HG03108 (cell line): ENCODE data around the gene KRT86.
"Not testable (repeated sequence)": the region's sequence is repeated elsewhere in the genome, so short reads cannot be mapped to it uniquely, and the experiment has no call there.

Experiments used
- ATAC-seq: cut with Tn5 transposase; IDR thresholded peaks from one replicate; pipeline ENCODE4 v1.9.1; 2021; ENCODE audit warnings: moderate library complexity; ENCODE audit not compliant: unreplicated experiment

The KRT86 gene

DNA sequence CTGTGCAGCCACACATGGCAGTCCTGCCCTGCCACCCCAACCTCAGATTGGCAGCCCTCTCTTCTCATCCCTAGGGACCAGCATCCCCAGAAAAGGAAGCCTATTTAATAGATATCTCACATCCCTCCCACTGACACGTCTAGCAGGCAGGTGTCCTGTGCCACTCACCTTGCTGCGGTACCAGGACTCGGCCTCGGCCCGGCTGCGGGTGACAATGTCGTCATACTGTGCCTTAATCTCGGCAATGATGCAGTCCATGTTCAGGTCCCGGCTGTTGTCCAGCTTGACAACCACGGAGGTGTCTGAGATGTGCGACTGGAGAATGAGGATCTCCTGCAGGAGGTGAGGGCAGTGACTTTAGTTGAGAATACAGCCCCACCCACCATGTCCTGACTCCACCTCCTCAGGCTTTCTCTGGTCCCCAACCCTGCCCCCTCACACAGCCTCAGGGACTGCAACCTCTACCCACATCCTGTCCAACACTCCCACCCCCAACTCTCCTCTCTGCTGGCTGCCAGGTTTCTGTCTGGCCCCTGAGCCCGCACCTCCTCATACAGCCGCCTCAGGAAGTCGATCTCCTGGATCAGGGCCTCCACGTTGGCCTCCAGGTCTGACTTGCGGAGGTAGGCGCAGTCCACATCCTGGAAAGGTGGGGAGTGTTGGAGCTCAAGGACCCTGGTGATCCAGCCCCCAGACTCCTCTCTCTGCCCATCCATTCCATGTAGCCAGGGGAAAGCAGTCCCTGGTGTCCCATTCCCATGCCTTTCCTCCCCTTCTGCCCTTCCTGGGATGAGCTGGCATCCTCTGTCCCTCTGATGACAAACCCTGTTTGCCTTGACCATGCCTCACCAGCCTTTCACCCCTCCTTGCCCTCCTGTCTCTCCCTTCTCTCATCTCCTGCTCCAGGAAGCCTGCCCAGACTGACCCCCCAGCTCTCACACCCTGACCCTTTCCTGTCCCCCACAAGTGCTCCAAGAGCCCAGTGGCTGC, 13.7 kb downstream of the KRT86 start:
- peak; percentile 88 for ATAC-seq

DNA sequence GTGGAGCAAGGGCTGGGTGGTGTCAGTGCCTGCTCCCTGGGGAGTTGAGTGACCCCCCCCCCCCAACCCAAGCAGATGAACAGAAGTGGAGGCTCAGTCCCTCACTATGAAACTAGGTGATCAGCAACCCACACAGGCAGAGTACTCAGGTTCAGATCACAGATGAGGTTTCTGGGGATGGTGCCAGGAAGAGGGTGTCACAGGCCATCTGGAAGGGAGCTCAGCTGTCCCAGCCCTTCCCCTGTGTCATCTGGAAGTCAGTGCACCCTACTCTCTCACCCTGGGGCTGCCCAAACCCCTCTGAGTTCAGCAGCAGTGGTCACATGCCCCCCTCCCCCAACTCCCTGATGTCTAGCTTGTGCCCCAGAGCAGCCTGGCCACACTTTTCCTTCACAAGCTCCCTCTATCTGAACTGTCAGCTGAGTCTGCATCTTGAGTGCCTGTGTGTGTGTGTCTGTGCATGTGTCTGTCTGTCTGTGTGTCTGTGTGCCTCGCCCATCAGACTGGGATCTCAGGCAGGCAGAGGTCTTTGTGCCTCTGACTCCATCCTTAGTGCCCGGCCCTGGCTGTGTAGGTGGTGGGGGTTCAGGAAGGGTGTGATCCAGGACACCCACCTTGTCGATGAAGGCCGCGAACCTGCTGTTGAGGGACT, 16.2 kb downstream of the KRT86 start:
- not testable (repeated sequence) for ATAC-seq

DNA sequence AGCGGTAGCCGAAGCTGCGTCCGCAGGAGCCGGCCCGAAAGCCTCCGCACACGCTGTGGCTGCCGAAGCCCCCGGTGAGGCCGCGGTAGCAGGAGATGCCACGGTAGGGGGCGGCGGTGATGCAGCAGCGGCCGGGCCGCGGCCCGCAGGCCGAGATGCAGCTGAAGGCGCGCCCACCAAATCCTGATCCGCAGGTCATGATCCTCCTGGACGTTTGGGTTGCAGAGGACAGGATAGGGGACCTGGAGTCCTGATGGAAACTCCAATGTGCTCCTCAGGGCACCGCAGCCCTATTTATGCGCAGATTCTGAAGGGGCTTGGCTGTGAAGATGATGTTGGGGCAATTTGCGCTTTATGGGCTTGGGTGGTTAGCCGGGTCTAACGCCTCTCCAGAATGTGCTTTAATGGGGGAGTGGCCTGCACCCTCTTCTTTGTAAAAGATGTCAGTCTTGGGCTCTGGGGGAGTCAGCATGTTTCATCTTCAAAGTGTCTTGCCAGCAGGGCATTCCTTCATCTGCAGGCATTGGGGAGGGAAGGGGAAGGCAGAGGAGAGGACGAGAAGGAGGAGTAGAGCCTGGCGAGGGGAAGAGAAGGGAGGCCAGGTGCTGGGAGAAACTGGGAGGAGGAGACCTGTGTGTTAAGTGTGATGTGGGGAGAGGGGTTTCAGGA, 17.0 kb downstream of the KRT86 start, which contains the start of gene KRT81:
KRT81 (minus strand) TSS at position 268 of the 669 bp plus-strand sequence; CDS start at position 199, 69 bp downstream.
- no peak for ATAC-seq

DNA sequence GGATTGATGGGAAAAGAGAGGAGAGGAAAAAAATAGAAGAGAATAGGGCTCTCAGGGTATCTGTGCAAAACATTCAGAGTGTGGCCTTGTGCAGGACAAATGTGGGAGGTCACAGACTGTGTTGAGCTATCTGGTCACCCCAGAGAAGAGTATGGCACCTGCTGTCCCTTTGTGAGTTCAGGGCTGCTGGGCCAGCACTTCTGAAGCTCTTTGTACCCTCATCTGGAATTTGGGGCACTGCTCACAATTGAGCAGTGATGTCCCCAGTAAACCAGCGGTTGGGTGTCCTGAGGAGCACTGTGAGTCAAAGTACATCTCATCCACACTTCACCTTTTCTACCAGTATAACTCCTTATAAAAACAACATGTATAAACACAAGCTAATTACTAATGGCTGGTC, 19.5 kb downstream of the KRT86 start:
- ATAC-seq: no peak

DNA sequence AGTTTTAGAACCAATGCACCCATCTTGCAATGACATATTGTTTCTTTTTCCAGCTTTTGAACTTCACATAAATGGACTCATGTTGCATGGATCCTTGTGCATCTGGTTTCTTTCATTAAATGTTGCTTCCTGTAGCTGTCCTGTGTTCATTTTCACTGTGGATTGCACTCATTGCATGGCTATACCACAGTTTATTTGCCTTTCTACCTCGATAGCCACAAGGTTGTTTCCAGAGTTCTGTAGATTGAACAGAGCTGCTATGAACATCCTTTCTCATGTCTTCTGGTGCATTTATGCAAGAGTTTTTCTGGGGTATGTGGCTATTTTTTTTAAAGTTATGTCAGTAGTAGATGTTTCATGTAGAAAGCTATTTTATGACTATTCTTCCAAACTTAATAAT, 20.4 kb downstream of the KRT86 start:
- no peak for ATAC-seq

DNA sequence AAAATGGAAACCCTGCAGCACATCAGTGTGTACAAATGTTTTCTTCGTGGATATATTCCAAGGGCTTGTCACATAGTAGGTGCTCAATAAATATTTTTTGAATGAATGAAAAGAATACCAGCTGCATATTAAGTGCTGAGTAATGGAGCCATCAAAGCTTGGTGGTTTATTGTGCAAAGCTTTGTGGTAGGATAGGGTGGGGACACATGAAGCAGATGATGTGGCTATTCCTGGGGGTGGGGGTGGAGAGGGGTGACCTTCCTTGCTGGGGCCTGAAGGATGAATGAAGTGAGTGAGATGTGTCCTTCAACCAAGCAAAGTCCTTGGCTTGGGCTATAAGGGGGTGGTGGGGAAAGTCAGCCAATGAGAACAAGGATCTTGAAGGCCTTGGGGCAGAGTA, 21.2 kb downstream of the KRT86 start:
- ATAC-seq: no peak

GRCh38 chr12:52296572-52297215, 22.2 kb downstream of the KRT86 start:
- no peak for ATAC-seq

- ATAC-seq: no peak
Measured at GRCh38 chr12:52298677-52299190, 24.3 kb downstream of the KRT86 start.

DNA sequence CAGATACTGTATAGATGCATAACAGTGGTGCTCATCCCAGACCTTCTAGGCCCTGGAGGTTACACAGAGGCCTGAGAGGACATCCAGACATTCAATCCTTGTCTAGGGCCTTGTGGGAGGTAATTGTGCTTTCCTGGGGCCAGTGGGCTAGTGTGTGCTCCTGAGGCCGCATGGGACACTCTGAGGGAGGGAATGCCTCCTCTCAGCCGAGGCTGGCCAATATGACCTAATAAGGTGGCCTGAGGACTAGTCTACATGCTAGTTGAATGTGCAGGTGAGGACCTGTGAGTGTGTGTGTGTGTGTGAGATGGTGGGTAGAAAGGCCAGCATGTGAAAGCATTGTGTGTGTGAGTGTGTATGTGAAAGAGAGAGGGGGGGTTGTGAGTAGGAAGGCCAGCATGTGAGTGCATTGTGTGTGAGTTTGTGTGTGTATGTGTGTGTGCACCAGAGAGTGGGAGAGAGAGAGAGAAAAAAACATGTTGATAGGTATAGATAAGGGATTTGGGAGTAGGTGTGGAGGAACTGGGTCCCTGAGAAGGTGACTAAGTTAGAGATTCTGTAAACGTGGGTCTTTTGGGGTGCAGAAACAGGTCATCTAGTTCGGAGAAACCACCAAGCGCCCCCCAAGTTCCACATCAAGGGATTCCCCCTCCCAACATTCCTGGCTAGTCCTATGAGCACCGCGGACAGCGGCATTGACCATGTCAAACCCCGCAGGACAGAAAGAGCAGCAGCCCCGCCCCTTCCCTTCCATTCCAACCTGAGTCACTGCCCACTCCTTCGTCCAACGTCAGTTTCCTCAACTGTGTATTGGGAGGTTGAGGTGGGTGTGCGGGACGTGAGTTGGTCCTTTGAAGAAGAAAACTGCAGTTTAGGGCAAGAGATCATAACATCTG, 26.6 kb downstream of the KRT86 start:
- ATAC-seq: no peak

- not testable (repeated sequence) for ATAC-seq
Measured at GRCh38 chr12:52301721-52302120, 27.3 kb downstream of the KRT86 start.

DNA sequence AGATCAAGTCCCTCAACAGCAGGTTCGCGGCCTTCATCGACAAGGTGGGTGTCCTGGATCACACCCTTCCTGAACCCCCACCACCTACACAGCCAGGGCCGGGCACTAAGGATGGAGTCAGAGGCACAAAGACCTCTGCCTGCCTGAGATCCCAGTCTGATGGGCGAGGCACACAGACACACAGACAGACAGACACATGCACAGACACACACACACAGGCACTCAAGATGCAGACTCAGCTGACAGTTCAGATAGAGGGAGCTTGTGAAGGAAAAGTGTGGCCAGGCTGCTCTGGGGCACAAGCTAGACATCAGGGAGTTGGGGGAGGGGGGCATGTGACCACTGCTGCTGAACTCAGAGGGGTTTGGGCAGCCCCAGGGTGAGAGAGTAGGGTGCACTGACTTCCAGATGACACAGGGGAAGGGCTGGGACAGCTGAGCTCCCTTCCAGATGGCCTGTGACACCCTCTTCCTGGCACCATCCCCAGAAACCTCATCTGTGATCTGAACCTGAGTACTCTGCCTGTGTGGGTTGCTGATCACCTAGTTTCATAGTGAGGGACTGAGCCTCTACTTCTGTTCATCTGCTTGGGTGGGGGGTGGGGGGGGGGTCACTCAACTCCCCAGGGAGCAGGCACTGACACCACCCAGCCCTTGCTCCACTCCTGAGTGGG, 27.9 kb downstream of the KRT86 start:
- ATAC-seq: not testable (repeated sequence)

DNA sequence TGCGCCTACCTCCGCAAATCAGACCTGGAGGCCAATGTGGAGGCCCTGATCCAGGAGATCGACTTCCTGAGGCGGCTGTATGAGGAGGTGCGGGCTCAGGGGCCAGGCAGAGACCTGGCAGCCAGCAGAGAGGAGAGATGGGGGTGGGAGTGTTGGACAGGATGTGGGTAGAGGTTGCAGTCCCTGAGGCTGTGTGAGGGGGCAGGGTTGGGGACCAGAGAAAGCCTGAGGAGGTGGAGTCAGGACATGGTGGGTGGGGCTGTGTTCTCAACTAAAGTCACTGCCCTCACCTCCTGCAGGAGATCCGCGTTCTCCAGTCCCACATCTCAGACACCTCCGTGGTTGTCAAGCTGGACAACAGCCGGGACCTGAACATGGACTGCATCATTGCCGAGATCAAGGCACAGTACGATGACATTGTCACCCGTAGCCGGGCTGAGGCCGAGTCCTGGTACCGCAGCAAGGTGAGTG, 30.5 kb downstream of the KRT86 start:
- peak; percentile 91 for ATAC-seq

DNA sequence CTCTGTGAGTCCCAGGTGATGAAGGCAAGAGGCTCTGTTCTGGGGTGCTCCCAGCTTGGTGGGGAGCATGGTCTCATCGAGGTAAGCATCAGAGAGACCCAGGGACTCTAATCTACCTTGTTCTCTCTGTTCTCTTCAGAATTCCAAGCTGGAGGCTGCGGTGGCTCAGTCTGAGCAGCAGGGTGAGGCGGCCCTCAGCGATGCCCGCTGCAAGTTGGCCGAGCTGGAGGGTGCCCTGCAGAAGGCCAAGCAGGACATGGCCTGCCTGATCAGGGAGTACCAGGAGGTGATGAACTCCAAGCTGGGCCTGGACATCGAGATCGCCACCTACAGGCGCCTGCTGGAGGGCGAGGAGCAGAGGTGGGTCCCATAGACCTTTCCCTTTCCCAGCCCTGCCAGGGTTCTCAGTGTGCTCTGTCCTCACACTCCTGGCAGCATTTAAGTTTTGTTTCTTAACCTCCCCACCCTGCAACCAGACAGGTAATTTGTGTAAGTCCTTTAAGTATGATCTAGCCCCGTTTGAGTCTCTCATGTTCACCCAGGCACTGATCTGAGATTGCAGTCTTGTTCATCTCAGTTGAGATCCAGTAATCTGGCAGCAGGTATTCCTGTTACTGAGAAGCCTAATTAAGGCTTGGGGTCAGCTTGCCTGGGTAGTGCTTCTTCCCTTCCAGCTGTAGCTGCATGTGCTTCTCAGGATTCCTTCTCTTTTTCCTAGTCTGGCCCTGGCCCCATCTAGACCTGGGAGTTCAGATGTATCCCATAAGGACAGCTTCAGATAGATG, 31.7 kb downstream of the KRT86 start:
- ATAC-seq: no peak

DNA sequence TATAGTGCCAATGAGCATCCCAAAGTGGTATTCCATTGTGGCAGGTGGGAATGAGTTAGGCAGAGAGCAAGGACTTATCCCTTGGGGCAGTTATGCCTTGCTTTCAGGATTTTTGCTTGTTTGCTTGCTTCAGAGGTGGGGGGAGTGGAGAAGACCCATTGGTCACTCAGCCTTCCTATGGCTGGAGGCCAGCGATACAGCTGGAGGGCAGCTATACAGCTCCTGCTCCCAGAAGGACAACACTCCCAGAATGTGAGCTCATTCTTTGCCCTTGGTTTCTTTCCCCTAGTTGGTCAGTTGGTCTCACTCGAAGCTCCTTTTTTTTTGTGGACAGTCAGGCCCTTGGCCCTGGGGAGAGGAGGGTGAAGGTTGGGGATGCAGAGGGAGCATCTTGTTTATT, 32.3 kb downstream of the KRT86 start:
- no peak for ATAC-seq

GRCh38 chr12:52307836-52308805, 33.7 kb downstream of the KRT86 start:
- no peak for ATAC-seq

DNA sequence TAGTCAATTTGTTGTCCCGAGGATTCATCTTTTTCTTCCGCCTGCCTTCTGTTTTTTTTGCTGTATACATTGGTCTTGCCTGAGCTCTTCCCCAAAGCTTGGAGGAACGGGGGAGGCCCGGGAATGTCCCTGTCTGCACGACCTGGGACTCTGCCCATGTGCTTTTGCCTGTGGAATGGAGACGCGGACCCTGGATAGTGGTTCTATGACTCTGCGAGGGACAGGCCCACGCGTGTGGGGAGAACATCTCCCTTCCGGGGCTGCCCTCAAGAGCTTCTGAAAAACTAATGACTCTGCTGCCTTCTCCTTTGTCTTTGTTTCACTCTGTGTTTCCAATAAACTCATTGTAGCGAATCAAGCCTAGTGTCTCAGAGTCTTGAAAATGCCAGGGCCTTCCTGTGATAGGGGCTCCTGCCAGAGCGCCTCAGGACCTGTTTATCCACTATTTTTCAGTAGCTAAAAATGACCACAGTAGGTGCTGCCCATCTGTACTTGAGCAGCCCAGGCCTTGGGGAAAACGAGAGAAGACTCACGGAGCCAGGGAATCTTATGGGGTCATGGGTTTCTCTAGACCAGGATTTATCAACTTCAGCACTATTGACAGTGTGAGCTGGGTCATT, 34.5 kb downstream of the KRT86 start:
- ATAC-seq: no peak
